Neural progenitor cell (in vitro differentiated cells): Measurements from ENCODE around the gene NTN3. TPM values are rescaled to one million over a fixed set of nuclear protein-coding genes. Genes with fewer than 3 reads are reported as not detected.

Experiments
- DNase-seq: peaks from one replicate; pipeline ENCODE4 v3.0.0-alpha.2; 2016; ENCODE audit warnings: low spot score
- H2AFZ ChIP-seq: fragments of 200-600 bp; sonication (generic); replicated peaks from 2 replicates; pipeline ENCODE4 v1.6.1; 2016; ENCODE audit warnings: antibody characterized with exemption
- H3F3A ChIP-seq: fragments of 200-600 bp; sonication (generic); 2 replicates; pipeline ENCODE4 v1.6.1; 2016; ENCODE audit warnings: antibody characterized with exemption, low read depth
- H3K27ac ChIP-seq: fragments of 200-600 bp; sonication (generic); 2 replicates; pipeline ENCODE4 v1.5.1; 2016; ENCODE audit warnings: mild to moderate bottlenecking
- H3K27me3 ChIP-seq: fragments of 200-600 bp; sonication (generic); 2 replicates; pipeline ENCODE4 v1.6.1; 2016; ENCODE audit warnings: mild to moderate bottlenecking, moderate library complexity
- H3K36me3 ChIP-seq: fragments of 200-600 bp; sonication (generic); 2 replicates; pipeline ENCODE4 v1.5.1; 2016
- H3K4me1 ChIP-seq: fragments of 200-600 bp; sonication (generic); 2 replicates; pipeline ENCODE4 v1.6.1; 2016; ENCODE audit warnings: mixed run types
- H3K4me2 ChIP-seq: fragments of 200-600 bp; sonication (generic); 2 replicates; pipeline ENCODE4 v1.6.1; 2016
- H3K4me3 ChIP-seq: fragments of 200-600 bp; sonication (generic); 2 replicates; pipeline ENCODE4 v1.5.1; 2016
- H3K79me2 ChIP-seq: fragments of 200-600 bp; sonication (generic); 2 replicates; pipeline ENCODE4 v1.6.1; 2016; ENCODE audit warnings: low read depth
- H3K9ac ChIP-seq: fragments of 200-600 bp; sonication (generic); 2 replicates; pipeline ENCODE4 v1.6.1; 2016
- H3K9me3 ChIP-seq: fragments of 200-600 bp; sonication (generic); 2 replicates; pipeline ENCODE4 v1.5.1; 2016; ENCODE audit warnings: low read depth
- H4K20me1 ChIP-seq: fragments of 200-600 bp; sonication (generic); 2 replicates; pipeline ENCODE4 v1.6.1; 2016; ENCODE audit warnings: low read depth
- H3K27ac Mint-ChIP-seq: 3 replicates; pipeline ENCODE4 v1.8.0; 2021; ENCODE audit warnings: mixed read lengths
- H3K27me3 Mint-ChIP-seq: 2 replicates; pipeline ENCODE4 v1.8.0; 2022; ENCODE audit warnings: low read depth, mild to moderate bottlenecking, inconsistent platforms, moderate library complexity, mixed read lengths; ENCODE audit not compliant: insufficient read depth
- H3K36me3 Mint-ChIP-seq: 3 replicates; pipeline ENCODE4 v1.8.0; 2021; ENCODE audit warnings: mixed read lengths
- H3K4me1 Mint-ChIP-seq: 3 replicates; pipeline ENCODE4 v1.8.0; 2021; ENCODE audit warnings: mixed read lengths
- H3K4me3 Mint-ChIP-seq: 3 replicates; pipeline ENCODE4 v1.8.0; 2021; ENCODE audit warnings: mild to moderate bottlenecking, moderate library complexity, mixed read lengths
- H3K9me3 Mint-ChIP-seq: 3 replicates; pipeline ENCODE4 v1.8.0; 2020; ENCODE audit warnings: mixed read lengths
- CTCF ChIP-seq: fragments of 200-600 bp; sonication (generic); IDR thresholded peaks from 2 replicates; pipeline ENCODE4 v1.5.1; 2017; ENCODE audit warnings: antibody characterized with exemption, mild to moderate bottlenecking
- EZH2 ChIP-seq: fragments of 200-600 bp; sonication (generic); IDR thresholded peaks from 2 replicates; pipeline ENCODE4 v1.6.1; 2017; ENCODE audit warnings: antibody characterized with exemption, mild to moderate bottlenecking, moderate library complexity
- EZH2phosphoT487 ChIP-seq: fragments of 200-600 bp; sonication (generic); IDR thresholded peaks from 2 replicates; pipeline ENCODE4 v1.6.1; 2017; ENCODE audit warnings: antibody characterized with exemption
- total RNA-seq: library from RNA; depleted of rRNA; stranded (reverse); fragments of >200 nt; gene quantifications from 2 replicates; pipeline ENCODE4 v1.2.3, GENCODE V29; 2015; ENCODE audit warnings: low replicate concordance

Gene NTN3
- total RNA-seq, 1 donor from 2014 or later = 3.6 TPM

- peaks cover 10% of the 10 kb centered on the region for H3K4me1 Mint-ChIP-seq
- Histone ChIP-seq H3F3A (no peaks in the 10 kb centered on the region), H3K4me1 (no peaks in the 10 kb centered on the region), H3K27ac (no peak overlapping the region), H3K4me2 (no peak overlapping the region), H3K27me3 (no peaks in the 10 kb centered on the region), H3K36me3 (no peaks in the 10 kb centered on the region), H4K20me1 (peaks cover 2% of the 10 kb centered on the region), H2AFZ (no peak overlapping the region), H3K9me3 (no peaks in the 10 kb centered on the region), H3K9ac (no peak overlapping the region), H3K79me2 (no peaks in the 10 kb centered on the region), H3K4me3 (no peak overlapping the region)
- no peak overlapping the region for H3K4me3 Mint-ChIP-seq
- H3K9me3 Mint-ChIP-seq = no peaks in the 10 kb centered on the region
- no peak for TF ChIP-seq CTCF
- no peak for TF ChIP-seq EZH2phosphoT487
- no peak for TF ChIP-seq EZH2
- no peak for DNase-seq
- H3K27me3 Mint-ChIP-seq = peaks cover 8% of the 10 kb centered on the region
- no peaks in the 10 kb centered on the region for H3K36me3 Mint-ChIP-seq
- H3K27ac Mint-ChIP-seq = no peak overlapping the region
Observed at GRCh38 chr16:2490190-2491105, 19.4 kb downstream of the NTN3 start.

GRCh38 chr16:2492292-2492691, 21.2 kb downstream of the NTN3 start:
- H3K27ac Mint-ChIP-seq = no peak overlapping the region
- no peak overlapping the region for H3K4me3 Mint-ChIP-seq

GRCh38 chr16:2493605-2494004, 22.5 kb downstream of the NTN3 start:
- no peak overlapping the region for H3K9ac ChIP-seq
- Mint-ChIP-seq H3K36me3 (peaks cover 3% of the 10 kb centered on the region), H3K27ac (no peak overlapping the region), H3K27me3 (peaks cover 3% of the 10 kb centered on the region), H3K4me1 (no peaks in the 10 kb centered on the region), H3K9me3 (no peaks in the 10 kb centered on the region), H3K4me3 (no peak overlapping the region)
- no peaks in the 10 kb centered on the region for H3K9me3 ChIP-seq
- no peak for DNase-seq
- H3K4me2 ChIP-seq = no peak overlapping the region
- no peaks in the 10 kb centered on the region for H4K20me1 ChIP-seq
- no peaks in the 10 kb centered on the region for H3F3A ChIP-seq
- H3K27me3 ChIP-seq = no peaks in the 10 kb centered on the region
- H3K27ac ChIP-seq = no peak overlapping the region
- H3K36me3 ChIP-seq = no peaks in the 10 kb centered on the region
- no peak overlapping the region for H2AFZ ChIP-seq
- no peak overlapping the region for H3K4me3 ChIP-seq
- no peak for TF ChIP-seq EZH2
- no peak for TF ChIP-seq EZH2phosphoT487
- TF ChIP-seq CTCF = no peak
- H3K4me1 ChIP-seq = no peaks in the 10 kb centered on the region
- H3K79me2 ChIP-seq = no peaks in the 10 kb centered on the region

More at GRCh38 chr16:2492292-2492691, 21.2 kb downstream of the NTN3 start:
- Histone ChIP-seq H3K9ac (peak overlapping the region; percentile 20), H3K27ac (no peak overlapping the region), H3K36me3 (no peaks in the 10 kb centered on the region), H2AFZ (no peak overlapping the region), H3K4me1 (no peaks in the 10 kb centered on the region), H3K9me3 (no peaks in the 10 kb centered on the region), H3F3A (no peaks in the 10 kb centered on the region), H3K4me3 (no peak overlapping the region), H4K20me1 (no peaks in the 10 kb centered on the region), H3K4me2 (no peak overlapping the region), H3K27me3 (no peaks in the 10 kb centered on the region), H3K79me2 (no peaks in the 10 kb centered on the region)
- Mint-ChIP-seq H3K36me3 (no peaks in the 10 kb centered on the region), H3K4me1 (peaks cover 3% of the 10 kb centered on the region), H3K9me3 (no peaks in the 10 kb centered on the region), H3K27me3 (peaks cover 6% of the 10 kb centered on the region)
- DNase-seq = no peak
- TF ChIP-seq CTCF (no peak), EZH2phosphoT487 (no peak), EZH2 (no peak)
